Measurements from ENCODE around the gene ACOT8. TPM values are rescaled to one million over a fixed set of nuclear protein-coding genes. Genes with fewer than 3 reads are reported as not detected.

ACOT8 gene
- total and polyA plus RNA-seq, 7 donors = 20.2 to 32.9 (median 29.3) TPM

- no peaks in the 10 kb centered on the region for H3K27me3 ChIP-seq (ENCODE audit: insufficient read depth in 3 of 3, low read length in 2 of 3)
- no peaks in the 10 kb centered on the region for H3K9me3 ChIP-seq
- no peak overlapping the region for H3K4me3 ChIP-seq
- intact Hi-C loops (cut with DNase I) = loop anchor here in 1 of 2 donors (5.0 kb wide), 1 partner anchor 37 kb away; no protein-coding TSS in a partner anchor
- peaks cover 0 to 86% of the 10 kb centered on the region in 2 donors for H3K36me3 ChIP-seq (ENCODE audit: insufficient read depth in 1 of 2, low read depth in 1 of 2)
- ATAC-seq = peak in 3 of 4 donors; percentile 4 to 24 (median 23)
- WGBS, 3 donors = 67 to 77% (median 69%) methylated on average over 22 to 25 of the region's 25 CpGs
- TF ChIP-seq CTCF (IDR thresholded peaks at IDR 0.05) = no peak
- peaks cover 41% of the 10 kb centered on the region for H3K4me1 ChIP-seq
- peak in 1 of 2 donors; percentile 71 for DNase-seq
- peak overlapping the region; percentile 67 for H3K27ac ChIP-seq
Observed at GRCh38 chr20:45840700-45841198, 16.4 kb downstream of the ACOT8 start.

- Histone ChIP-seq H3K27me3 (ENCODE audit: insufficient read depth in 3 of 3, low read length in 2 of 3) (no peaks in the 10 kb centered on the region), H3K4me3 (peak overlapping the region; percentile 68), H3K9me3 (no peaks in the 10 kb centered on the region), H3K27ac (peak overlapping the region; percentile 98), H3K4me1 (peaks cover 49% of the 10 kb centered on the region), H3K36me3 (ENCODE audit: insufficient read depth in 1 of 2, low read depth in 1 of 2) (peaks cover 0 to 50% of the 10 kb centered on the region in 2 donors)
- TF ChIP-seq CTCF (IDR thresholded peaks at IDR 0.05) = no peak
- 0 to 14% (median 3%) methylated on average over 1 of the region's 1 CpG for WGBS, 3 donors
- DNase-seq (no peak), ATAC-seq (no peak)
- intact Hi-C loops (cut with DNase I) = no loop called here
Observed at GRCh38 chr20:45836841-45837240, 20.4 kb downstream of the ACOT8 start.

- TF ChIP-seq CTCF (IDR thresholded peaks at IDR 0.05) = no peak
- WGBS, 3 donors = 29 to 71% (median 31%) methylated on average over 5 of the region's 5 CpGs
- Histone ChIP-seq H3K27ac (peak overlapping the region; percentile 98), H3K27me3 (ENCODE audit: insufficient read depth in 3 of 3, low read length in 2 of 3) (no peaks in the 10 kb centered on the region), H3K36me3 (ENCODE audit: insufficient read depth in 1 of 2, low read depth in 1 of 2) (peaks cover 0 to 40% of the 10 kb centered on the region in 2 donors), H3K9me3 (no peaks in the 10 kb centered on the region), H3K4me3 (peak overlapping the region; percentile 68), H3K4me1 (peaks cover 48% of the 10 kb centered on the region)
- intact Hi-C loops (cut with DNase I) = no loop called here
- DNase-seq (peak; percentile 79 to 89), ATAC-seq (peak; percentile 49 to 70 (median 67))
Observed at GRCh38 chr20:45835825-45836224, 21.4 kb downstream of the ACOT8 start.

DNA sequence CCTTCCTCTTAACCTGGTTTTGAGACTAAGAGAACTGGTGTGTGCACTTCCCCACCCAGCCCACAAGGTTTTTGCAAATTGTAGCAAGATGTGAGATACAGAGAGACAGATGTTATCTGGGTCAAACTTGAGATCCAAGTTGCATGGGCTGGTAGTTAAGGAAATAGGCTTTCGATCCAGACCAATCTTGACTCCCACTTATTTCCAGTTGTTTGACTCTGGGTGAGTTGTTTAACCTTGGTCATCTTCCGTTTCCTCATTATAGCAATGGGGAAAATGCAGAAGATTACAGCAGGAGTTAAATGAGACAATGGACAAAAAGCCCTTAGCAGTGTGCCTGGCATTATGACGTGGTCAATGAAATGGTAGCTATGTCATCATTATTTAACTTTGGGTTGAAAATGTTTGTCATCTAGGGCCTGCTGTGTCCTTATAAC, 21.8 kb downstream of the ACOT8 start:
- H3K27me3 ChIP-seq (ENCODE audit: insufficient read depth in 3 of 3, low read length in 2 of 3) = no peaks in the 10 kb centered on the region
- DNase-seq (no peak), ATAC-seq (no peak)
- H3K36me3 ChIP-seq (ENCODE audit: insufficient read depth in 1 of 2, low read depth in 1 of 2) = peaks cover 0 to 35% of the 10 kb centered on the region in 2 donors
- H3K4me1 ChIP-seq = peaks cover 48% of the 10 kb centered on the region
- intact Hi-C loops (cut with DNase I) = no loop called here
- H3K9me3 ChIP-seq = no peaks in the 10 kb centered on the region
- peak overlapping the region; percentile 98 for H3K27ac ChIP-seq
- TF ChIP-seq CTCF (IDR thresholded peaks at IDR 0.05) = no peak
- WGBS, 3 donors = 25 to 56% (median 28%) methylated on average over 3 of the region's 3 CpGs
- peak overlapping the region; percentile 68 for H3K4me3 ChIP-seq

DNA sequence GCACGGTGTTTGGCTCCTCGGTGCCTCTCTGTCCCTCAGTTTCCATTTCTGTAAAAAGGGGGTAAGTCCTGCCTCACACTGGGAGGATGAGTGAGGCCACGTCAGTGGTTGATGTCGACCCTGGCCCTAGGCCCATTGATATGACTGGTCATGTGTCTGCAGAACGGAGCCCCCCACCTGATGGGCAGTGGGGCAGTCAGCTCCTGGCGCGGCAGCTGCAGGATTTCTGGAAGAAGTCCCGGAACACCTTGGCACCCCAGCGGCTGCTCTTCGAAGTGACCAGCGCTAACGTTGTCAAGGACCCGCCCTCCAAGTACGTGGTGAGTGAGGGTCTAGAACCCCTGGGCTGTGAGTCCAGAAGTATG, 22.4 kb downstream of the ACOT8 start:
- Histone ChIP-seq H3K27ac (peak overlapping the region; percentile 98), H3K36me3 (ENCODE audit: insufficient read depth in 1 of 2, low read depth in 1 of 2) (peaks cover 0 to 30% of the 10 kb centered on the region in 2 donors), H3K4me3 (peak overlapping the region; percentile 68), H3K27me3 (ENCODE audit: insufficient read depth in 3 of 3, low read length in 2 of 3) (no peaks in the 10 kb centered on the region), H3K4me1 (peaks cover 48% of the 10 kb centered on the region), H3K9me3 (no peaks in the 10 kb centered on the region)
- WGBS, 3 donors = 21 to 30% (median 23%) methylated on average over 14 of the region's 14 CpGs
- no peak for TF ChIP-seq CTCF (IDR thresholded peaks at IDR 0.05)
- DNase-seq (peak in 1 of 2 donors; percentile 73), ATAC-seq (peak; percentile 4 to 31 (median 17))
- intact Hi-C loops (cut with DNase I) = no loop called here
